H1 (cell line): ENCODE data around the gene IZUMO4. TPM values are rescaled to one million over a fixed set of nuclear protein-coding genes. Genes with fewer than 3 reads are reported as not detected.
A peak's percentile ranks its signal among the peaks of the same experiment; 100 is the strongest.

Experiments
- CTCF ChIA-PET: fragments of 300-600 bp; sonication (Branson Sonifier 250); formaldehyde crosslinking; loops from one replicate; lab custom pipeline; 2021; ENCODE audit not compliant: partially characterized antibody; lab: Charles Lee
- POLR2A ChIA-PET: fragments of 300-600 bp; sonication (Branson Sonifier 250); formaldehyde crosslinking; loops from one replicate; lab custom pipeline; 2021; ENCODE audit warnings: inconsistent platforms; ENCODE audit not compliant: partially characterized antibody; lab: Charles Lee
- DNase-seq, 2 experiments: peaks; one replicate each; pipeline versions ENCODE4 v3.0.0 to v3.0.0-alpha.2; 2010 to 2022; ENCODE audit warnings: low spot score in 2 of 2, low read depth in 1 of 2, mixed read lengths in 1 of 2
- FAIRE-seq: peaks from 2 replicates; lab custom pipeline; 2011; peaks lifted over from hg19 to GRCh38; lab: Jason Lieb, UNC
- H2AFZ ChIP-seq: 2 replicates; pipeline ENCODE4 v1.8.1; 2012; ENCODE audit warnings: low read length, inconsistent platforms
- H2AK5ac ChIP-seq: 2 replicates; pipeline ENCODE4 v1.6.1; 2013; ENCODE audit warnings: low read depth, low read length
- H2BK120ac ChIP-seq: replicated peaks from 2 replicates; pipeline ENCODE3; 2013; ENCODE audit warnings: low read depth, low read length, inconsistent platforms
- H2BK12ac ChIP-seq: 2 replicates; pipeline ENCODE4 v1.6.1; 2013; ENCODE audit warnings: low read depth, low read length
- H2BK15ac ChIP-seq: 2 replicates; pipeline ENCODE4 v1.6.1; 2013; ENCODE audit warnings: low read length
- H2BK20ac ChIP-seq: 2 replicates; pipeline ENCODE4 v1.6.1; 2013; ENCODE audit warnings: low read length
- H2BK5ac ChIP-seq: 2 replicates; pipeline ENCODE4 v1.6.1; 2013; ENCODE audit warnings: low read depth, low read length
- H3K14ac ChIP-seq: 2 replicates; pipeline ENCODE4 v1.6.1; 2013; ENCODE audit warnings: inconsistent platforms; ENCODE audit not compliant: insufficient read length
- H3K18ac ChIP-seq: 2 replicates; pipeline ENCODE4 v1.6.1; 2013; ENCODE audit warnings: low read length; ENCODE audit errors: extremely low read depth
- H3K23ac ChIP-seq: 2 replicates; pipeline ENCODE4 v1.6.1; 2013; ENCODE audit warnings: inconsistent platforms; ENCODE audit not compliant: insufficient read length
- H3K23me2 ChIP-seq: 2 replicates; pipeline ENCODE4 v1.6.1; 2013; ENCODE audit warnings: low read depth, low read length
- H3K27ac ChIP-seq: 2 replicates; pipeline ENCODE4 v1.6.1; 2011; ENCODE audit warnings: low read depth, low read length, inconsistent platforms
- H3K27me3 ChIP-seq, 4 experiments: replicated peaks in 1 of 4; 1 replicate in 1 of 4; 2 replicates in 3 of 4; pipeline versions ENCODE4 v1.6.1 to v1.8.1; 2011 to 2013; ENCODE audit warnings: low read length in 3 of 4, mild to moderate bottlenecking in 3 of 4, inconsistent platforms in 2 of 4, mixed read lengths in 2 of 4, moderate library complexity in 1 of 4; ENCODE audit not compliant: control insufficient read depth in 3 of 4, insufficient read depth in 3 of 4; ENCODE audit errors: extremely low read depth in 1 of 4
- H3K36me3 ChIP-seq, 4 experiments: 2 replicates each; pipeline versions ENCODE4 v1.6.1 to v1.8.1; 2011 to 2013; ENCODE audit warnings: mild to moderate bottlenecking in 4 of 4, low read length in 3 of 4, moderate library complexity in 2 of 4, control low read depth in 1 of 4, inconsistent platforms in 1 of 4; ENCODE audit not compliant: insufficient read depth in 4 of 4, control insufficient read depth in 2 of 4
- H3K4ac ChIP-seq: replicated peaks from 2 replicates; pipeline ENCODE3; 2013; ENCODE audit warnings: low read length, low read depth, mixed read lengths, inconsistent platforms; ENCODE audit not compliant: insufficient read length
- H3K4me1 ChIP-seq, 4 experiments: replicated peaks in 1 of 4; 1 replicate in 1 of 4; 2 replicates in 3 of 4; pipeline versions ENCODE4 v1.6.1 to v1.8.1; 2011 to 2013; ENCODE audit warnings: low read length in 3 of 4, inconsistent platforms in 2 of 4, mixed read lengths in 1 of 4; ENCODE audit not compliant: insufficient read depth in 4 of 4, control insufficient read depth in 3 of 4
- H3K4me2 ChIP-seq, 2 experiments: 2 replicates each; pipeline versions ENCODE4 v1.6.1 to v1.8.1; 2011 to 2013; ENCODE audit warnings: low read depth in 2 of 2, low read length in 2 of 2, control low read depth in 1 of 2, inconsistent platforms in 1 of 2, mild to moderate bottlenecking in 1 of 2; ENCODE audit not compliant: insufficient read depth in 1 of 2
- H3K4me3 ChIP-seq, 4 experiments: fragments of 200-600, 300-600 bp in 1 of 4; sonication (generic), shearing (Covaris generic), sonication (Bioruptor Twin) in 1 of 4; 2 replicates each; pipeline versions ENCODE4 v1.5.1 to v1.8.1; 2011 to 2016; ENCODE audit warnings: low read length in 4 of 4, low read depth in 3 of 4, control low read depth in 2 of 4, inconsistent platforms in 2 of 4, mild to moderate bottlenecking in 2 of 4, mixed read lengths in 1 of 4, moderate library complexity in 1 of 4; ENCODE audit not compliant: insufficient read depth in 2 of 4; ENCODE audit errors: extremely low read depth in 1 of 4
- H3K56ac ChIP-seq: replicated peaks from 2 replicates; pipeline ENCODE3; 2013; ENCODE audit warnings: low read depth, mild to moderate bottlenecking, mixed read lengths, low read length, inconsistent platforms; ENCODE audit not compliant: insufficient read length
- H3K79me1 ChIP-seq: 2 replicates; pipeline ENCODE4 v1.6.1; 2013; ENCODE audit warnings: low read depth, low read length, control low read depth
- H3K79me2 ChIP-seq, 2 experiments: 2 replicates each; pipeline versions ENCODE4 v1.6.1 to v1.8.1; 2012 to 2013; ENCODE audit warnings: low read length in 2 of 2, mild to moderate bottlenecking in 2 of 2, inconsistent platforms in 1 of 2; ENCODE audit not compliant: insufficient read depth in 2 of 2, control insufficient read depth in 1 of 2
- H3K9ac ChIP-seq, 4 experiments: replicated peaks in 1 of 4; 1 replicate in 1 of 4; 2 replicates in 3 of 4; pipeline versions ENCODE4 v1.6.1 to v1.8.1; 2011 to 2013; ENCODE audit warnings: low read depth in 3 of 4, low read length in 3 of 4, control low read depth in 2 of 4, mild to moderate bottlenecking in 2 of 4, moderate library complexity in 2 of 4, inconsistent platforms in 1 of 4; ENCODE audit errors: extremely low read depth in 1 of 4
- H3K9me3 ChIP-seq, 2 experiments: 2 replicates each; pipeline versions ENCODE4 v1.6.1 to v1.8.1; 2012 to 2013; ENCODE audit warnings: mild to moderate bottlenecking in 2 of 2, moderate library complexity in 2 of 2, control low read depth in 1 of 2, inconsistent platforms in 1 of 2, low read depth in 1 of 2, low read length in 1 of 2, mixed read lengths in 1 of 2; ENCODE audit not compliant: insufficient read depth in 2 of 2
- H4K20me1 ChIP-seq, 2 experiments: replicated peaks in 1 of 2; 2 replicates each; pipeline versions ENCODE3 to v1.8.1; 2011 to 2013; ENCODE audit warnings: inconsistent platforms in 2 of 2, low read length in 2 of 2, mild to moderate bottlenecking in 1 of 2; ENCODE audit not compliant: insufficient read depth in 2 of 2, control insufficient read depth in 1 of 2
- H4K5ac ChIP-seq: 2 replicates; pipeline ENCODE4 v1.6.1; 2013; ENCODE audit warnings: low read length, low read depth, mixed read lengths, inconsistent platforms; ENCODE audit not compliant: insufficient read length
- H4K8ac ChIP-seq: 2 replicates; pipeline ENCODE4 v1.8.0; 2013; ENCODE audit warnings: mild to moderate bottlenecking, moderate library complexity, low read length, inconsistent platforms; ENCODE audit not compliant: insufficient read depth; ENCODE audit errors: extremely low read depth
- H4K91ac ChIP-seq: replicated peaks from 2 replicates; pipeline ENCODE3; 2013; ENCODE audit warnings: low read length, mixed read lengths, inconsistent platforms; ENCODE audit not compliant: insufficient read length
- ATF3 ChIP-seq: IDR thresholded peaks from 2 replicates; pipeline ENCODE4 v1.6.1; 2011; ENCODE audit warnings: low read depth, mild to moderate bottlenecking, low read length; ENCODE audit not compliant: insufficient read depth
- CEBPB ChIP-seq: IDR thresholded peaks from 2 replicates; pipeline ENCODE4 v1.6.1; 2012; ENCODE audit warnings: low read depth, low read length
- CHD1 ChIP-seq: IDR thresholded peaks from 2 replicates; pipeline ENCODE4 v1.6.1; 2012; ENCODE audit warnings: low read depth, low read length, improper control_type of control experiment
- CTBP2 ChIP-seq: IDR thresholded peaks from 2 replicates; pipeline ENCODE4 v1.7.0; 2011; ENCODE audit warnings: borderline replicate concordance, mild to moderate bottlenecking, moderate library complexity, mixed read lengths, low read length; ENCODE audit not compliant: insufficient read depth, insufficient read length
- HDAC2 ChIP-seq, 2 experiments: fragments of 300-600 bp in 1 of 2; sonication (generic) in 1 of 2; IDR thresholded peaks; 2 replicates each; pipeline ENCODE4 v1.6.1; 2011 to 2012; ENCODE audit warnings: low read depth in 2 of 2, low read length in 2 of 2, mild to moderate bottlenecking in 2 of 2, moderate library complexity in 2 of 2, borderline replicate concordance in 1 of 2, inconsistent platforms in 1 of 2
- KDM1A ChIP-seq: fragments of 200-600, 300-600 bp; sonication (generic); IDR thresholded peaks from 2 replicates; pipeline ENCODE4 v1.7.1; 2016; ENCODE audit warnings: mild to moderate bottlenecking, low read length, borderline replicate concordance
- MAFK ChIP-seq: IDR thresholded peaks from 2 replicates; pipeline ENCODE4 v1.6.1; 2012; ENCODE audit warnings: low read depth, mild to moderate bottlenecking, improper control_type of control experiment, low read length
- SP2 ChIP-seq: IDR thresholded peaks from 2 replicates; pipeline ENCODE4 v1.6.1; 2012; ENCODE audit warnings: mild to moderate bottlenecking, low read length, inconsistent platforms
- TAF7 ChIP-seq: optimal IDR thresholded peaks from 2 replicates; pipeline ENCODE3; 2011; ENCODE audit warnings: low read depth, mild to moderate bottlenecking, inconsistent platforms, low read length, moderate library complexity, borderline replicate concordance
- TCF12 ChIP-seq: IDR thresholded peaks from 2 replicates; pipeline ENCODE4 v1.6.1; 2011; ENCODE audit warnings: low read depth, mild to moderate bottlenecking, low read length
- WGBS, 2 experiments: shearing (Covaris generic) in 1 of 2; methylation state at CpG; one replicate each; pipeline versions ENCODE4 v1.1.6 to v1.1.7; 2013 to 2015; ENCODE audit warnings: low lambda C conversion rate in 2 of 2, mixed read lengths in 2 of 2, inconsistent platforms in 1 of 2, low coverage in 1 of 2, missing lambda C conversion rate in 1 of 2; ENCODE audit not compliant: insufficient replicate concordance in 2 of 2, insufficient coverage in 1 of 2, insufficient read length in 1 of 2; ENCODE audit errors: extremely low coverage in 1 of 2, missing lambda C conversion rate in 1 of 2; 5-methylcytosine and 5-hydroxymethylcytosine counted together
- polyA plus RNA-seq, 7 experiments: library from polyadenylated mRNA; depleted of rRNA in 3 of 7; stranded (reverse) in 5 of 7; unstranded in 2 of 7; fragments of >200 nt in 5 of 7; fragments of 200-250 nt in 2 of 7; gene quantifications; 1 replicate in 5 of 7; 2 replicates in 1 of 7; 4 replicates in 1 of 7; pipeline versions ENCODE4 v1.2.1 to v1.2.3, GENCODE V29; 2011 to 2013; ENCODE audit warnings: missing spikeins in 2 of 7, mixed read lengths in 2 of 7
- total RNA-seq: library from RNA; stranded (reverse); fragmentation: NEBNext Ultra II Directional; extraction: Animal tissue kit (Norgen Biotek cat#: 25700); gene quantifications from 2 replicates; pipeline ENCODE4 v1.2.1, GENCODE V29; 2021

The IZUMO4 gene
- total and polyA plus RNA-seq, 2 of the 8 experiments (the other 6 are each of a cell fraction or from before 2014, with no cell fraction given) = 1.8 to 1.9 TPM

- peak within 1 kb of the TSS; percentile 54 for H4K91ac ChIP-seq
- 7% methylated on average over 53 of the region's 93 CpGs; no CpG with 5 or more reads in 1 of the 2 experiments for WGBS, 2 experiments
- H3K4me1 ChIP-seq = peaks cover 0 to 13% (median 10%) of the 10 kb centered on the region in 4 experiments; a peak in 5 of 7 replicates
- FAIRE-seq (no peak), DNase-seq (peak; percentile 72 to 99)
- H2BK5ac ChIP-seq = peak within 1 kb of the TSS; percentile 29
- H2AK5ac ChIP-seq = no peak within 1 kb of the TSS
- H2BK15ac ChIP-seq = 0 out of 2 replicates have a peak within 1 kb of the TSS, but pooled peaks have one; percentile 88
- 0 out of 2 replicates have a peak within 1 kb of the TSS, but pooled peaks have one; percentile 48 for H2BK20ac ChIP-seq
- ChIA-PET POLR2A (interaction anchor here (0.6 to 22.2 kb wide), 32 partner anchors 9 to 345 kb away, joined by 3 to 524 read pairs (median 4); partner anchors contain the start of gene MOB3A), CTCF (interaction anchor here (1.0 to 2.9 kb wide), 10 partner anchors 9 to 105 kb away, joined by 3 to 17 read pairs (median 3); partner anchors contain the start of gene MOB3A)
- no peaks in the 10 kb centered on the region for H3K27me3 ChIP-seq
- H2BK12ac ChIP-seq = peak within 1 kb of the TSS; percentile 53; the same call in 1 of the 2 replicates
- peak within 1 kb of the TSS; percentile 92 for H3K14ac ChIP-seq
- no peaks in the 10 kb centered on the region for H3K9me3 ChIP-seq
- peak within 1 kb of the TSS; percentile 64 for H3K27ac ChIP-seq
- H3K4me3 ChIP-seq = peak within 1 kb of the TSS; percentile 54 to 100 (median 88)
- no peak within 1 kb of the TSS for H2AFZ ChIP-seq
- H3K23me2 ChIP-seq = peaks cover 4% of the 10 kb centered on the region; the same call in 1 of the 2 replicates
- peak within 1 kb of the TSS; percentile 4 for H4K5ac ChIP-seq
- peaks cover 21 to 34% of the 10 kb centered on the region in 2 experiments for H4K20me1 ChIP-seq
- H2BK120ac ChIP-seq = no peak within 1 kb of the TSS
- peaks cover 9 to 27% of the 10 kb centered on the region in 2 experiments; a peak in 2 of 4 replicates for H3K79me2 ChIP-seq
- no peak within 1 kb of the TSS for H3K23ac ChIP-seq
- H4K8ac ChIP-seq = peak within 1 kb of the TSS; percentile 86
- H3K36me3 ChIP-seq = peaks cover 0 to 4% (median 0%) of the 10 kb centered on the region in 4 experiments; a peak in 2 of 8 replicates
- H3K18ac ChIP-seq = peak within 1 kb of the TSS; percentile 9
- H3K4me2 ChIP-seq = peak within 1 kb of the TSS; percentile 78 to 91
- H3K4ac ChIP-seq = peak within 1 kb of the TSS; percentile 19
- peak within 1 kb of the TSS; percentile 90 for H3K56ac ChIP-seq
- peaks cover 16% of the 10 kb centered on the region for H3K79me1 ChIP-seq
- peak within 1 kb of the TSS; percentile 63 to 89 (median 68) for H3K9ac ChIP-seq
- no peak for TF ChIP-seq TCF12
- no peak for TF ChIP-seq CHD1
- peak in 1 of 2 experiments; percentile 100; a peak in 2 of 4 replicates for TF ChIP-seq HDAC2 (IDR thresholded peaks at IDR 0.05; ENCODE audit: borderline replicate concordance in 1 of 2, low read depth in 2 of 2, low read length in 2 of 2)
- no peak for TF ChIP-seq CTBP2
- TF ChIP-seq MAFK = no peak
- TF ChIP-seq CEBPB = no peak
- TF ChIP-seq ATF3 = 0 out of 2 replicates have a peak, but pooled peaks have one; percentile 14
- TF ChIP-seq TAF7 = peak; percentile 92
- no peak for TF ChIP-seq SP2
- peak; percentile 100 for TF ChIP-seq KDM1A
Observed at GRCh38 chr19:2050991-2051772, 45.5 kb upstream of the IZUMO4 start, which contains the start of gene MKNK2. Gene MKNK2 (minus strand): TSS chr19:2051244. CDS start chr19:2050851, 393 bp downstream.
